HG02642 (cell line): ENCODE measurements around the gene COBL.
"Not testable (repeated sequence)": the region's sequence is repeated elsewhere in the genome, so short reads cannot be mapped to it uniquely, and the experiment has no call there.

Experiments
- ATAC-seq: cut with Tn5 transposase; IDR thresholded peaks from one replicate; pipeline ENCODE4 v1.9.1; 2021; ENCODE audit warnings: mild to moderate bottlenecking; ENCODE audit not compliant: unreplicated experiment, poor library complexity

Gene COBL

GRCh38 chr7:51017576-51018535, 298.8 kb downstream of the COBL start:
- no peak for ATAC-seq

DNA sequence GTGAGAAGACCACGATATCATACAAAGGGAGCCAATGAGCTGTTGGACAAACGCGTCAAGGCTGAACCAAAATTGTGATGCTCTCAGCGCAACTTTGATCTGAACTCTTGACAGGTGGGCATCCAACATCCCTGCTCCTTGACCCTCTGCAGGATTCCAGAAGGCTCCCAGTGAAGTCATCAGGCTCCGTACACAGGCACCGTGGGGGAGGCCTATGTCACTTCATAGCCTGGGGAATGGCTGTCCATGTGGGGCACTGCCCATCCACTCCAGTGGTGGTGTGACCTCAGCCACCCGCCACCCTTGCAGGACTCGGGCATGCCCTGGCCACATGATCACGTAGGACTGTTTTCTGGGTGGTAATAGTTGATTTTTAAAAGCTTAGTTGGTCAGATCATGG, 300.1 kb downstream of the COBL start:
- ATAC-seq: no peak

DNA sequence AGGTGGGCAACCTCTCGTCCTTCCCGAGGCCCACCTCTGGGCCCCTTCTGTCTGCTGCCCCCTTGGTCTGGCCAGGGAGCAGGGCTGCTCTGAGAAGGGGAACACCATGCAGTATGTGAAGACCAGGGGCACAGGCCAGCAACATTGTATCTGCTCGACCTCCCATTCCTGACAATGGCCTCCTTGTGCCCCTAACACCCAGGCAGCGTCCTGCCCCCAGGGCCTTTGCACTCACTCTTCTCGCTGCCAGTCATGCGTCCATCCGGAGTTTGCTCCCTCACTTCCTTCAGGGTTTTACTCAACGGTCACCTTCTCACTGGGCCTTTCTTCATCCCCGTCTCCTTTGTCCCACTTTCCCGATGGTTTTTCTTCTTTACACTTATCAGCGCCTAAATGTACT, 301.0 kb downstream of the COBL start:
- ATAC-seq: no peak

- ATAC-seq: no peak
Measured at GRCh38 chr7:51014811-51015210, 301.8 kb downstream of the COBL start.

GRCh38 chr7:51013861-51014511, 302.6 kb downstream of the COBL start:
- ATAC-seq: no peak

- ATAC-seq: no peak
Measured at GRCh38 chr7:51013218-51013786, 303.3 kb downstream of the COBL start.

DNA sequence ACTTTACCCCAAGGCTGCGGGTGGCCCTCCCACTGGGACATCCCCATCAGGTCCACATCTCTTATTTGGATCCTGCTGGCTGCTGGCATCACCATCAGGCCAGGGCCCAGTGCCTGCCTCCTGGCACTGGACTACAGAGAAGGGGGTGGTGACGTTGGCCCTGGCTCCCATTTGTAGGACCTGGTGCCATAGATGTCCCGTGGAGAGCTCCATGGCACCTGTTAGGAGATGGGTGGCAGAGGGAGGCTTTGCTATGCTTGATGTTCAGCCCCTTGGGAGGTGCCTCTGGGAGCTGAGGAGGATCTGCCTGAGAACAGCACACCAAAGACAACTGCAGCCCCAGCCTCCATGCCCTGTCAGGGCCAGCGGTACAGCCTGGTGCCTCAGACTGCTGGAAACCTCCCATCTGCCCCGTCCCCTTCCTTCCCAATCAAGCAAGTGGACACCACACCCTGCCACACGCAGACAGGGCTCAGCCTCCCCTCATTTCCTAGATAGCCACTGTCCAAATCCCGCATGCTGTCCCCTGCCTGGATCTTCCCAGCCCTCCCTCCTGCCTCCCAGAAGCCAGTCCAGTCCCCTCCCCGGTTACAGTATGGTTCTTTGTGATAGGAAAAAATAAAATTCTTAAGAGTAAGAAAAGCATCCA, 303.9 kb downstream of the COBL start:
- no peak for ATAC-seq

GRCh38 chr7:51011710-51012350, 304.8 kb downstream of the COBL start:
- ATAC-seq: no peak

DNA sequence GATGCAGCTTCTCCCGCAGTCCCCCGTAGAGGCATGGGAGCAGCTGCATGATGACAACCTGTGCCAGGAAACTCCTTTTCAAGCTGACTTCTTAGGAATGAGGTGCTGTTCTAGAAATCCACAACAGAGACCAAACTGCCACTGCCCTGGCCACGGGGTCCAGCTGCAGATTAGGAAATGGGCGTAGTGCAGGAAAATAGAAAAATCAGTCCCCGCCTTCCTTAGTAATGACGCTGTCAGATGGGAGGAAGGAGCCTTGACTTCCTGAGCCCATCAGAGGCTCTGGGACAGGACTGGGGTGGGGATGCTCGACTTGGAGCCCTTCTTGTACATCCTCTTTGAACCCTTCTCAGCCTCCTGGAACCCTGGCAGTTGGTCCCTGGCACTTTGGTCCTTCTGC, 306.1 kb downstream of the COBL start:
- ATAC-seq: no peak

DNA sequence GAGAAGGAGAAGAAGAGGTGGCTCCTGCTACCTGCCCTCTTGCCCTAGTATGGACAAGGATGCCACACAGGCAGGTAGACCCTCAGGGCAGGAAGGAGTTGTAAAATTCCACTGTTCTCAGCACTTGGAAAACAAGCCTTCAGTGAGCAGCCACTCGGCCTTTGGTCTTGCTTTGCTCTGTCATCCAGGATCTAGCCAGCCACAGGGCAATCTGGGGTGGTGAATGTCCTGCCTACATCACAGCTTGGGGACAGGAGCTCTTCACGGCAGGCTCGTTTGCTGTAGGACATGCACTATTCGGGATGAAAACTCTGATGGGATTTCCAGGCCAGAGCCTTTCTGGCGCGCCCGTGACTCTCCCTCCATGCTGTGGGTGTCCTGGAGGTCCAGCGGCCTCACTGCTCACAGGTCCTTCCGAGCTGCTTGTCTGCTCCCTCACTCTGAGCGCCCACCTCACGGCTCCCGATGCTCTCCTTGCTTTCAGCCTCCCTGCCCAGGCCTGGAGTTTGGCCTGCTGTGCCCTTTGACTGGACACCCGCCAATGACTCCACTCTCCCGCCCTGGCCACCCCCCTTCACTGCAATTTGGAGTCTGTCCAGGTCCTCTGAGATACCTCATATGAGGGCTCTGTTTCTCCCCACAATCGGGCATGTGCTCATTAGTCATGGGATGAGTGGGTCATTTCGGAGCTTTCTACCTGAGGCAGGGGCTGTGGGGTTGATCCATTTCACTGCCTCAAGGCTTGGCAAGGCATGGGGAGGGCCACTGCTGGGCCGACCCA, 306.7 kb downstream of the COBL start:
- no peak for ATAC-seq

GRCh38 chr7:51007551-51008505, 308.8 kb downstream of the COBL start:
- ATAC-seq: no peak

DNA sequence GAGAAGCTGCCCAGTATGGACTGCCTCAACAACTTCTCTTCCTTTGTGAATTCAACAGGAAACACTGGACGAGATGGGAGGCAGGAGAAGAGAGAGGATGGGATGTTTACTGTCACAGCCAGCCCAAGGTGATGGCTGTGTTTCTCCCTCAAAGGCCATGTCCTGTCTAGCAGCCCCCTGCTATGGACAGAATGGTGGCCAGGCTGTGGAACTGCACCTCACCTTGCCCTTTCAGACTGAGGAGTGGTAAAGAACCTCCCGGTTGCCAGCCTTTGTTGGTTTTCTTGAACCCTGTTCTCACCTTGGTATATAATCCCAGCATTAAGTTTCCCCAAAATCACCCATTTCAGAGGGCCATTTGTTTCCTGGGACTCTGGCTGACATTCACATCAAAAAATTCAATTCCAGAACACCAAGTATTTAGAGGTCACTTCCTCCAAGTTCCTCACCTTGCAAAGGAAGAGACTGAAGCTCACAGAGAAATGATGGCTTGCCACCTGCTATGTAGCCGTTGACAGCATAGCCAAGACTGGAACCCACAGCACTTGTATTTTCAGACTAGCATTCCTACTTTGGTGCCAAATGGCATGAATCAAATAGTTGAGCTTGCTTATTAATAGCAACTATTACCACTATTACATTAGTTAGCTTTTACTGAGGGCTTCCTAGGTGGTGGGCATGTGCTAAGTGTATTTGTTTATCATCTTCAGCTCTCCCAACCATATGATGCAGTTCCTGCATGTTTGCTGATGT, 309.9 kb downstream of the COBL start:
- no peak for ATAC-seq

DNA sequence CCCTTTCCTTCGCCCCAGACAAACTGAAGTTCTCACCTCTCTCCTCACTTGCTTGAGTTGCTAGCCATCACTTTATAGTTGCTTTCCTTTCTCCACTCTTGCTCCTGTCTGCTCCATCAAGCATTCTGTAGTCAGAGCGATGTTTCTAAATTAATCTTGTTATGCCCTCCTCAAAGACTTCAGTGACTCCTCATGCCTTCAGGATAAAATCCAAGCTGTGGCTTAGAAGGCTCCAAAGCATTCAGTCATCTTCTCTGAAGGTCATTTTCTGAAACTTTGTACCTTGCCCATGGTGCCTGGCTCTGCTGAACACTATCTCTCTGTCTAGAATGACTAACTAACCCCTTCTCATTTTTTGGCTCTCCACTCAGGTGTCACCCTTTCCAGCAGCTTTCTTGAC, 311.5 kb downstream of the COBL start:
- ATAC-seq: no peak

- no peak for ATAC-seq
Measured at GRCh38 chr7:51000956-51001355, 315.7 kb downstream of the COBL start.

- no peak for ATAC-seq
Measured at GRCh38 chr7:50994753-50995319, 321.8 kb downstream of the COBL start.

DNA sequence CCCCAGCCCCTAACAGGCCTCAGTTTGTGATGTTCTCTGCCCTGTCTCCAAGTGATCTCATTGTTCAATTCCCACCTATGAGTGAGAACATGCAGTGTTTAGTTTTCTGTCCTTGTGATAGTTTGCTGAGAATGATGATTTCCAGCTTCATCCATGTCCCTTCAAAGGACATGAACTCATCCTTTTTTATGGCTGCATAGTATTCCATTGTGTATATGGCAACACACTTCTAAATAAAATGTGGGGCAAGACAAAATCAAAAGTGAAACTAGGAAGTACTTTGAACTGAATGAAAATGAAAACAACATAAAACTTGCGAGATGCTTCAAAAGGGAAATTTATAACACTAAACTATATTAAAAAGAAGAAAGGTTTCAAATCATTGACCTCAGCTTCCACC, 326.4 kb downstream of the COBL start:
- ATAC-seq: not testable (repeated sequence)

DNA sequence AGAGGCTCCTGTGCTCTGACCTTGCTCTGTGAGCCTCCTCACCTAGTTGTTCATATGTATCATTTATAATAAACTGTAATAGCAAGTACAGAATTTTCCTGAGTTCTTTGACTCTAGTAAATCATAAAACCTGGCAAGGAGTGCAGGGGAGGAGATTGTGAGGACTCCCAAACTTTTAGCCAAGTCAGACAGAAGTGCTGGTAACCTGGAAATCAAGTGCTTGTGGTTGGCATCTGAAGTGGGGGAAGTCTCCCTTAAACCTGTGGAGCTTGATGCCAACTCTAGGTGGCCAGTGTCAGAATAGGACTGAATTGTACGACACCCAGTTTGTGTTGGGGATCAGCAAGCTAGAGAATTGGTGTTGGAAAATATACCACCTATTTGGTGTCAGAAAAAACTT, 327.6 kb downstream of the COBL start:
- ATAC-seq: no peak
